G401 (cell line): ENCODE results near the gene LATS2. TPM values are rescaled to one million over a fixed set of nuclear protein-coding genes. Genes with fewer than 3 reads are reported as not detected.
A peak's percentile ranks its signal among the peaks of the same experiment; 100 is the strongest.
"Not testable (repeated sequence)": the region's sequence is repeated elsewhere in the genome, so short reads cannot be mapped to it uniquely, and the experiment has no call there.

Experiments used
- DNase-seq: peaks from one replicate; pipeline ENCODE4 v3.0.0-alpha.2; 2015; ENCODE audit warnings: low spot score
- in situ Hi-C: cut with HindIII; loops from 2 replicates; pipeline ENCODE4 v1.10.0; 2016; ENCODE audit warnings: low sequenced_read_pairs, mixed read lengths
- total RNA-seq: library from RNA; depleted of rRNA; stranded (reverse); fragments of >200 nt; shearing (Covaris generic); gene quantifications from 2 replicates; pipeline ENCODE4 v1.2.3, GENCODE V29; 2014

Gene LATS2
- total RNA-seq, 1 experiment from 2014 or later: 27.3 TPM

DNA sequence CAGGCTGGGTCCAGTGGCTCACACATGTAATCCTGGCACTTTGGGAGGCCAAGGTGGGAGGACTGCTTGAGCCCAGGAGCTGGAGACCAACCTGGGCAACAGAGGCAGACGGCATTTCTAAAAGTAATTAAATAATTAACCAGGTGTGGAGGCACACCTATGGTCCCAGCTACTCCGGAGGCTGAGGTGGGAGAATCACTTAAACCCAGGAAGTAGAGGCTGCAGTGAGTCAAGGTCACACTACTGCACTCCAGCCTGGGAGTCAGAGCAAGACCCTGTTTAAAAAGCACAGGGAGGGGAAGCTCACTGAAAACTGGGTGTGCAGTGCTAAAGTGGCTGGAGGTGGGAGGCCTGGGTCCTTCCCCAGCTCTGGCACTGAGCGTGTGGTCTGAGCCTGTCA, 9.7 kb downstream of the LATS2 start:
- in situ Hi-C loops: no loop called here
- no peak for DNase-seq

- in situ Hi-C loops: no loop called here
Measured at GRCh38 chr13:21050288-21051197, 10.8 kb downstream of the LATS2 start.

GRCh38 chr13:21049731-21050130, 11.7 kb downstream of the LATS2 start:
- in situ Hi-C loops, DNase-seq: not testable (repeated sequence)

More at GRCh38 chr13:21050288-21051197, 10.8 kb downstream of the LATS2 start:
- no peak for DNase-seq

- no peak for DNase-seq
- in situ Hi-C loops: no loop called here
Measured at GRCh38 chr13:21048901-21049698, 12.3 kb downstream of the LATS2 start.

- in situ Hi-C loops: no loop called here
- peak; percentile 35 for DNase-seq
Measured at GRCh38 chr13:21047591-21048282, 13.6 kb downstream of the LATS2 start.

DNA sequence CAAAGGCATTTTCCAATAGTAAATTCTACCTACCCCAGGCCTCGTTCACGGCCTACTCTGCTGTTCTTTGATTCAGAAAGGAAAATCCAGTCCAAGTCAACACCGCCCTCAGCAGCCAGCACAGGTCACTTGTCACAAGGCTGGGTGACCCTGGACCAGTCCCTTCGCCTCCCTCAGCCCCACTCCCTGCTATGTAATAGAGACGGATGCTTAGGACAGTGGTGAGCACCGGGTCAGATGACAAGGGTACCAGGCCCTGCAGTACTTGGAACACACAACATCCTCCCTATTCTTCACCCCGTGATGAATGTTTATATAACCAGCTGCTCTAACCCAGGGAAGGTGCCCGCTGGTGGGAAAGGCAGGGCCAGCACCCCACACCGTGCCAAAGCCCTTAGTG, 14.3 kb downstream of the LATS2 start:
- DNase-seq: no peak
- in situ Hi-C loops: no loop called here

GRCh38 chr13:21046203-21046602, 15.2 kb downstream of the LATS2 start:
- in situ Hi-C loops: no loop called here
- no peak for DNase-seq

DNA sequence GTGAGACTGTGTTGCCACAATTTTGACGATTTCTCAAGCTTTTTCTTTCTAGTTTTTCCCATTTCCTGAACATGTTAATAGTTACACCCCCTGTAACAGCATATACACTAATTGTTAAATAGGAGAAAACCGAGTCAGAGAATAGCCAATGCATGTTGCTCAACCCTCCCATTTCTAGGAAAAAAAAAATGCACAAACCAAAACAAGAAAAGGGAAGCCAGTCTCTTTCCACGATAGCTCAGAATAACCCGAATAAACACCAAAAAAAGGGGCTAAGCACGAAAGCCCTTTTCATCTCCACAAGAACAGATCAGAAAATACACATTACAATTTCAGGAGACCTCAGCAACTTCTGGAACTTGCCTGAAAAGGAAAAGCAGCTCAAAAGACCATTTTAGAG, 16.3 kb downstream of the LATS2 start:
- in situ Hi-C loops: no loop called here
- no peak for DNase-seq

DNA sequence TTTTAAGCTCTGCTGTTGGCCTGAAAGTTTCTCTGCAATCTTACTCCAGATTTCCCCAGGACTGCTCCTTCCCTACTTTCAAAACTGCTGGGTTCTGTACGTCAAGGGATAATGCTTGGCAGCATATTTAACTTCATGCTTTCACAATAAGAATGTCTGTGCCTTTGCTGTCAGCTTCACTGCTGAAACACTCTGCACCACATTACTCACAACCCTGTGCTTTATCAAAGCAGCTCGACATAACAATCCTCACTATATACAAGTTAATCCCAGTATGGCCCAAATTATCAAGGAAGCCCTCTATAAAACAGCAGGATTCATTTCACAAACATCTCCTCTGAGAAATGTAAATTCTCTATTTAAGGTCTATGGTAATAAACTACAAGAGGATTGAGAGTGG, 17.5 kb downstream of the LATS2 start:
- in situ Hi-C loops: no loop called here
- no peak for DNase-seq

- in situ Hi-C loops: no loop called here
- DNase-seq: no peak
Measured at GRCh38 chr13:21040120-21040826, 21.1 kb downstream of the LATS2 start.

DNA sequence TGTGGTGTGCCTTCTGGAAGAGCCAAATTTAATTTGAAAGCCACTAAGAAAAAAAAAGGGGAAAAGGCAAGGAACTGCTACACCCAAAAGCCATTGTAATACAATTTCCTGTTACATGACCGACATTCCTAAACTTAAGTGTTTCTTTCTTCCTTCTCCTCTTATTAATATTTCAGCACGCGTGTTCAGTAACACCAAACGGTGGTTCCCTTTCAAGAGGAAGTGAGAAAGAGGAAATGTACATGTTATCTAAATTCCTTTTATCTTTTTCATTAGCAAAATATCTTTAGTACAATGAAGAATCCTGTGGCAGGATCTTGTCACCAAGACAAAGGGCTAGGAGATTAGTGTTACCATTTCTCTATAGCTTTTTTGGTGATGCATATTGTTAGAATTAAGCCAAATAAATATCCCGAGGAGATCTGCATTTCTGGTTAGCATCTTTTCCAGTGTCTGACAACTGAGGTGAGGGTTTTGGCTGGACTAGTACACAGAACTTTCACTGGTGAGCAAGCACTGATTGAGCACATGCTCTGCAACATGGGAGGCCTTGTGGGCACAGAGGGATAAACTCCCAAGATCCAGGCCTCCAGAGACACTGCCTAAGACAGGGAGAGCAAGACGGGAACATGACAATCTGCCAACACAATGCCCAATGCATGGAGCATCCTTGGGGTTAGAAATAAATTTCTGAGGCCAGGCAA, 22.1 kb downstream of the LATS2 start:
- in situ Hi-C loops: no loop called here

DNA sequence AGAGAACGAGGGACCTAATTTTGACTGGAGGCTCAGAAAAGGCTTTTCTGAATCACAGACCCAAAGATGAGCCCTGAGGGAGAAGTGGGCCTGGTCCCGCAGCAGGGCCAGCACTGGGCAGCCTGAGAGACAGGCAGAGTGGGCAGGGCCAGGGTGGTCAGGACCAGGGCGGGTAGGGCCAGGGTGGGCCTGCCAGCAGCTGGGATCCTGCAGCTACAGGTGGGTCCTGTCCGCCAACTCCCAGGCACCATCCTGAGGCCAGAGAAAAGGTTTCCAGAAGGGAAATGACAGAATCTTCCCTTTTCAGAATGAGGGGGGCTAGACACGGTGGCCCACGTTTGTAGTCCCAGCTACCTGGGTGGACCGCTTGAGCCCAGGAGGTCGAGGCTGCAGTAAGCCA, 23.7 kb downstream of the LATS2 start:
- DNase-seq: no peak
- in situ Hi-C loops: no loop called here

More for the DNA sequence above, 22.1 kb downstream of the LATS2 start:
- no peak for DNase-seq

DNA sequence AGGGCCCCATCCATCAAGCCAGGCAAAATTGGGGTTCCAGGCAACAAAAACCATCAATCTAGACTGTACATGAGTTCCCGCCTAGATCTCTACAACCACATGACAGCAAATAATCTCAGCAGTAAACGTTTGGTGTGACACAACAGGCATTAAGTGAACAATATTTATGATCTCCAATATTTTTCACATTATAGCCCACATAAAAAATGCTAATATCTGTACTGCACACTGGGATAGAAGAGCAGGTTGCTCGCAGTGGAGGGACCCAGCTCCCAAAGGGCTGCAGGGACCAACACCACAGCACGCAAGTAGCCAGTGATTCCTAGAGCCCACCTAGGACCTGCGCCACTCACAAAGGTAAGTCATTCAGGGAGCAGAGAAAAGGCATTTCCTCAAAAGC, 25.9 kb downstream of the LATS2 start:
- no peak for DNase-seq
- in situ Hi-C loops: no loop called here

GRCh38 chr13:21034603-21035191, 26.7 kb downstream of the LATS2 start:
- in situ Hi-C loops: no loop called here
- no peak for DNase-seq

- peak; percentile 29 for DNase-seq
- in situ Hi-C loops: no loop called here
Measured at GRCh38 chr13:21033856-21034602, 27.4 kb downstream of the LATS2 start.

- DNase-seq: peak; percentile 98
- in situ Hi-C loops: no loop called here
Measured at GRCh38 chr13:21033212-21033840, 28.1 kb downstream of the LATS2 start.

DNA sequence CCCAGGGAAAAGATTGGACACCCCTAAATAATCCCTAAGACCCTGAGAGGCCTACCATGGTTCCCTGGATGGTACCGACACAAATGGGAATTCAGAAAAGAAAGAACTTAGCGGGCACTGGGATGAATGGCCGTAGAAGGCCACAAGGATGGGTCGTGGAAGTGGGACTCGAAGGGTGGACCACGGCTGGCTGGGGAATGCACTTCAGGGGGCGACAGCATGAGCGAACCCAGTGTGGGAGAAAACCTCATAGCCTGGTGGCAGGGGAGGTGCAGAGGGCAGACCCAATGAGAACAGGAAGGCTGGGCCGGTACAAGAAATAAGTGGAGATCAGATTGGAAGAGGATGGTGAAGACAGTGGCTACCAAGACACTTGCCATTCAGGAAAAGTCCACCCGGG, 28.7 kb downstream of the LATS2 start:
- in situ Hi-C loops: no loop called here
- DNase-seq: no peak
